Measurements from ENCODE around the gene HTRA3.
A peak's percentile ranks its signal among the peaks of the same experiment; 100 is the strongest.

Gene HTRA3

GRCh38 chr4:8266508-8266907, 3.0 kb upstream of the HTRA3 start:
- no peak for DNase-seq (ENCODE audit: low read depth, low spot score)

- no peak for DNase-seq (ENCODE audit: low read depth, low spot score)
Measured at GRCh38 chr4:8267077-8267476, 2.5 kb upstream of the HTRA3 start.

- DNase-seq (ENCODE audit: low read depth, low spot score), result no peak
Measured at GRCh38 chr4:8268211-8268610, 1.3 kb upstream of the HTRA3 start.

GRCh38 chr4:8268901-8269534, 536 bp upstream of the HTRA3 start:
- no peak for DNase-seq (ENCODE audit: low read depth, low spot score)

GRCh38 chr4:8270418-8270771, 841 bp downstream of the HTRA3 start:
- no peak for DNase-seq (ENCODE audit: low read depth, low spot score)

GRCh38 chr4:8270912-8271815, 1.6 kb downstream of the HTRA3 start:
- no peak for DNase-seq (ENCODE audit: low read depth, low spot score)

- DNase-seq (ENCODE audit: low read depth, low spot score), result no peak
Measured at GRCh38 chr4:8271821-8272220, 2.3 kb downstream of the HTRA3 start.

GRCh38 chr4:8272472-8273428, 3.2 kb downstream of the HTRA3 start:
- DNase-seq (ENCODE audit: low read depth, low spot score), result no peak

- DNase-seq (ENCODE audit: low read depth, low spot score), result no peak
Measured at GRCh38 chr4:8273450-8273849, 3.9 kb downstream of the HTRA3 start.

GRCh38 chr4:8274066-8274652, 4.6 kb downstream of the HTRA3 start:
- no peak for DNase-seq (ENCODE audit: low read depth, low spot score)

- DNase-seq (ENCODE audit: low read depth, low spot score), result peak; percentile 94
Measured at GRCh38 chr4:8274765-8275547, 5.4 kb downstream of the HTRA3 start.

- DNase-seq (ENCODE audit: low read depth, low spot score), result no peak
Measured at GRCh38 chr4:8275548-8275910, 6.0 kb downstream of the HTRA3 start.

- DNase-seq (ENCODE audit: low read depth, low spot score), result no peak
Measured at GRCh38 chr4:8276358-8277240, 7.0 kb downstream of the HTRA3 start.

GRCh38 chr4:8277356-8278008, 7.9 kb downstream of the HTRA3 start:
- DNase-seq (ENCODE audit: low read depth, low spot score), result no peak

GRCh38 chr4:8278009-8278395, 8.4 kb downstream of the HTRA3 start:
- DNase-seq (ENCODE audit: low read depth, low spot score), result no peak

GRCh38 chr4:8278421-8279287, 9.1 kb downstream of the HTRA3 start:
- DNase-seq (ENCODE audit: low read depth, low spot score), result peak; percentile 69

- DNase-seq (ENCODE audit: low read depth, low spot score), result no peak
Measured at GRCh38 chr4:8279321-8280157, 10.0 kb downstream of the HTRA3 start.

Data from brain pericyte (primary cell).